Central memory CD8-positive, alpha-beta T cell (primary cell): ENCODE data around the gene PMEPA1.
A peak's percentile ranks its signal among the peaks of the same experiment; 100 is the strongest.

ENCODE experiments used
- ATAC-seq: fragments of 150-1000 bp; cut with Tn5 transposase; replicated peaks from 2 replicates; pipeline ENCODE4 v1.10.0; 2022; ENCODE audit warnings: mild to moderate bottlenecking, moderate FRiP score, moderate number of reproducible peaks; ENCODE audit not compliant: poor library complexity, severe bottlenecking; ENCODE audit errors: extremely low read depth
- DNase-seq, 2 donors: peaks; one replicate each; pipeline ENCODE4 v3.0.0; 2021; ENCODE audit warnings: low spot score in 2 of 2
- H3K27ac Mint-ChIP-seq: one replicate; pipeline ENCODE4 v1.8.0; 2022; ENCODE audit warnings: low read depth, mild to moderate bottlenecking, moderate library complexity, mixed read lengths
- H3K27me3 Mint-ChIP-seq: one replicate; pipeline ENCODE4 v1.8.0; 2022; ENCODE audit warnings: mixed read lengths
- H3K36me3 Mint-ChIP-seq: one replicate; pipeline ENCODE4 v1.8.0; 2022; ENCODE audit warnings: mild to moderate bottlenecking, moderate library complexity, mixed read lengths; ENCODE audit not compliant: insufficient read depth
- H3K4me1 Mint-ChIP-seq: one replicate; pipeline ENCODE4 v1.8.0; 2022; ENCODE audit warnings: mixed read lengths
- H3K4me3 Mint-ChIP-seq: one replicate; pipeline ENCODE4 v1.8.0; 2022; ENCODE audit warnings: mild to moderate bottlenecking, moderate library complexity, mixed read lengths
- H3K9me3 Mint-ChIP-seq: one replicate; pipeline ENCODE4 v1.8.0; 2022; ENCODE audit warnings: mixed read lengths

The PMEPA1 gene

DNA sequence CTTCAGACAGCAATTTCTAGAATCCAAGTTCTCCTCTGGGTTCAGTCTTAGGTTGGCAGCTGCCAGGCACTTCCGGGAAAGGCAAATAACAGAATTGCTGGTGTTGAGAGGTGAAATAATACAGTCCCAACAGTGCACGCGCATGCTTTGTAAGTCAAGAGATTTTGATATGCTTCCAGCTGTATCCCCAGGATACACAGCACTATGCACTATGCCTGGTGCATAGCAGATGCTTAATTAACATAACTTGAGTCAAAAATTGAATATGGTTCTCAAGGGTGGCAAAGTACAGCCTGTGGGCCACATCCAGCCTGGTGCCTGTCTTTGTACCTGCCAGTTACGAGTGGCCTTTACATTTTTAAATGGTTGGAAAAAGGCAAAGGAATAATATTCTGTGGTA, 18.9 kb upstream of the PMEPA1 start:
- Mint-ChIP-seq H3K27me3 (peaks cover 66% of the 10 kb centered on the region), H3K4me1 (no peaks in the 10 kb centered on the region), H3K36me3 (no peaks in the 10 kb centered on the region), H3K9me3 (no peaks in the 10 kb centered on the region), H3K4me3 (no peak overlapping the region), H3K27ac (no peak overlapping the region)
- DNase-seq (no peak), ATAC-seq (no peak)

DNA sequence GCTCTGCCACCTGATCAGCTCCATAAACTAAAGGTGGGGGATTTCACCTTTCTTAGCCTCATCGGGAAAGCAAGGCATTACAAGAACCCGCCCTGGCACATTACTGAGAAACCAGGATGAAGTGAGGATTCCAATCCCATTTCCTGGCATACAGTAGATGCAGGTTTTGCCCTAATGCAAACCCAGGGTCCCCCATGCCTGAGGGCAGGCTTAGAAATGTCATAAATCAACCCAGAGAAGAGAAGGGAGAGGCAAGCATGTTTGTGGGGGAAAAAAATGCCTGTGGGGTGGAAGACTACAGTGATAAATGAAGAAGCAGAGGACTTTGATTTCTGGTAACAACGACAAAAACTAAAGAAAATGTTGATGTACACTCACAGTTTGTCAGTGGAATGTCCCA, 18.0 kb upstream of the PMEPA1 start:
- Mint-ChIP-seq H3K27me3 (peaks cover 65% of the 10 kb centered on the region), H3K36me3 (no peaks in the 10 kb centered on the region), H3K4me3 (no peak overlapping the region), H3K4me1 (no peaks in the 10 kb centered on the region), H3K9me3 (no peaks in the 10 kb centered on the region), H3K27ac (no peak overlapping the region)
- no peak for DNase-seq
- ATAC-seq, result no peak

DNA sequence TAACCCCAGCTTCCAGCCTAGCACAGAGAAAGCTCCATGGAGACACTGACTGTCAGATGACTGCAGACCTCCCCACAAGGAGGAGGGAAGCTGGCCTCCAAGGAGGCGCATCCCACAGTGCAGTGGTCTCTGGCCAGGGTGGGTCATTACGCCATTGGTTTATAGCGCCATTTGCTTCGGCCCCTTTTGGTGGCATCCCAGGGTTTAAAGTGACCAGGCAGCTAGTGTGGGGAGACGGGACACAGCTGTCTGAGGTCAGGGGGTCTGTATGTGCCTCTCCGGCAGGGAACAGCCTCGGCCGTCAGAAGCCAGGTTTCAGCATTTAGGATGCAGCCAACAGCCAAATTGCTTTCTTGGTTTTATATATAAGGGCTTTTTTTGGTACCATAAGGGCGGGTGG, 15.8 kb upstream of the PMEPA1 start:
- Mint-ChIP-seq H3K27ac (no peak overlapping the region), H3K36me3 (no peaks in the 10 kb centered on the region), H3K4me3 (no peak overlapping the region), H3K4me1 (no peaks in the 10 kb centered on the region), H3K9me3 (no peaks in the 10 kb centered on the region), H3K27me3 (peaks cover 65% of the 10 kb centered on the region)
- ATAC-seq (no peak), DNase-seq (no peak)

DNA sequence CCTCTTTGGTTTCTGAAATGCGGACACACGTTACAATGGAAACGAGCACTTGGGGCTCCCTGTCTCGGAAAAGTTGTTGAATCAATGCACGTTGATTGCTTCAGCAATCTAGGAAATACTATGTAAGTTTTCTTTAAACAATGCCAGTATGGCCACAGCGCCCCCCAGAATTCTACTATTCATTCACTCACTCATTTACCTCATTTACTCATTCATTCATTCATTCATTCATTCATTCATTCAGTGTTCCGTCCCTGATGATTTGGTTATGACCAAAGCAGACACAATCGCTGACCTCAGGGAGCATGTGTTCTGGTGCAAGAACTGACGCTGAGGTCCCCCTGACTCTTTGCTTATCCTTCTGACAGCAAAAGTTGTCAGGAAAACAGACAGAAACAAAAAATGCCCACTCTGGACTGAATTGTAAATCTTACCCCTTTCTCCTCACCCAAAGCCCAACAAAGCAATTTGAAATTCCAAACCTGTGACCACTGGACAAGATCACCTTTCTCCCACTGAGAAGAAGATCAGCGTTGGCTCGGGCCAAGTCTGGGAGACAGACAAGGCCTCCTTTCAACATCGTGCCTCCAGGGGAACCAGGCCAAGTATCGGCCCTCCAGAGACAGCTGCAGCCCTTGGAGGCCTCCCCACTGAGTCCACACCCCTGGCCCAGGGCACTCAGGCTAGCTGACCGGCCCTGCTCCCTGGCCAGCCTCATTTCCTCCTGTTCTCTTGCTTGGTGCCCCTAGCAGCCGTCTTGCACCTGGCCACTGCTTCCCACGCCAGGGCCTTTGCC, 15.0 kb upstream of the PMEPA1 start:
- ATAC-seq (no peak), DNase-seq (no peak)
- Mint-ChIP-seq H3K9me3 (no peaks in the 10 kb centered on the region), H3K36me3 (peaks cover under 1% of the 10 kb centered on the region), H3K27me3 (peaks cover 65% of the 10 kb centered on the region), H3K27ac (no peak overlapping the region), H3K4me3 (no peak overlapping the region), H3K4me1 (no peaks in the 10 kb centered on the region)

DNA sequence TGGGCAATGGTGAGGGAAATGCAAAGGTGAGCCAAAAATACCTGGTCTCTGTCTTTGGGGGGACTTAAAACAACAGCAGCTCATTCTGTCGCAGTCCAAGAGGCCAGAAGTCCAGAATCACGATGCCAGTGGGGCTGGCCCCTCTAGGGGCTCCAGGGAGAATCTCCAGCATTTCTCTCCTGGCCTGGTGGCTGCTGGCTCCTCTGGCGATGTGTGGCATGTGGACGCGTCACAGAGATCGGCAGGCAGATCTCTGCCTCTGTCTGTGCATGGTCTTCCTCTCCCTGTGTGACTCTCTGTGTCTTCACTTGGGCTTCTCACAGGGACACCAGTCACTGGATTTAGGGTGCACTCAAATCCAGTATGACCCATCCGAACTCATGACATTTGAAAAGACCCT, 14.0 kb upstream of the PMEPA1 start:
- Mint-ChIP-seq H3K27ac (no peak overlapping the region), H3K27me3 (peaks cover 65% of the 10 kb centered on the region), H3K36me3 (peaks cover 1% of the 10 kb centered on the region), H3K4me1 (no peaks in the 10 kb centered on the region), H3K9me3 (no peaks in the 10 kb centered on the region), H3K4me3 (no peak overlapping the region)
- DNase-seq, result no peak
- ATAC-seq, result no peak

DNA sequence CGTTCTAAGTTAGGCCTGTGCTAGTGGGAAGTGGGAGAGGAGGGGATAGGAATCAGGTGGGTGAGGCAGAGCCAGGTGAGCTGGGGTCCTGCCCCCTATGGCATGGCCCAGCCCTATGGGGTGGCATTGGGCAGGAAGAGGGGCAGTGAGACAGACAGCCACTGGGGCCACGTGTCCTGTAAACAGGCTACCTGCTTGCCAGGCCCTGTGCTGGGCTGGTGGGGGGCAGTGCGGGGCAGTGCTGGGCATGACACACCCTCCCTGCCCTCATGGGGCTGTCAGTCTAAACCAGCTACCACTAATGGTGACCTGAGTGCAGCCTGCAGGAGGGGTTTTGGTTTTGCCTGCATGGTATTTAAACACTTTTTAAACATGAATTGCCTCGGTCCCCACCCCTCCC, 10.1 kb upstream of the PMEPA1 start:
- DNase-seq (no peak), ATAC-seq (no peak)
- Mint-ChIP-seq H3K9me3 (no peaks in the 10 kb centered on the region), H3K27ac (peak overlapping the region; percentile 61), H3K36me3 (peaks cover 3% of the 10 kb centered on the region), H3K4me3 (no peak overlapping the region), H3K27me3 (peaks cover 37% of the 10 kb centered on the region), H3K4me1 (peaks cover 5% of the 10 kb centered on the region)

DNA sequence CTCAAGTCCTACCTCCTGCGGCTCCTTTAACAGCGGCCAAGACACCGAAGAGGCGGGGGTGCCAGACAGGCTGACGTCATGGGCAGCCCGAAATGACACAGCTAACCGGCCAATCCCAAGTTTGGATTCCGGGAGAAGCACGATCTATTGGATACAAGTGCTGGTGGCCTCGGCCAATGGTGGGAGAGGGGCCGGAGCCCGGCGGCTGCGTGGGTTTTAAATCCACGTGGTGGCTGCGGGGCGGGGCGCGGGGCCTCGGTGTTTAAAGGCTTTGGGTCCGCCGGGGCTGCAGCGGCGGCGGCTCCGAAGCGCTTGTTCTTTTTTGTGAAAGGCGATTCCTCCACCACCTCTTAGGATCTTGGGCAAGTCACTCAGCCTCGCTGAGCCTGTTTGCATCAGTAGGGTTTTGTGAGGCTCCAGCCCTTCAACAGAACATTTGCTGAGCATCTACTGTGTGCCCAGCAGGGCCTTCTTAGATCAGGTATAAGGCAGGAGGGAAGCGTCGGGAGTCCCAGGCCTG, 8.7 kb upstream of the PMEPA1 start:
- peaks cover 27% of the 10 kb centered on the region for H3K27me3 Mint-ChIP-seq
- DNase-seq, result peak; percentile 66 to 89
- peak overlapping the region; percentile 65 for H3K4me3 Mint-ChIP-seq
- no peaks in the 10 kb centered on the region for H3K9me3 Mint-ChIP-seq
- peak overlapping the region; percentile 85 for H3K27ac Mint-ChIP-seq
- H3K36me3 Mint-ChIP-seq, result peaks cover 3% of the 10 kb centered on the region
- peaks cover 5% of the 10 kb centered on the region for H3K4me1 Mint-ChIP-seq
- ATAC-seq, result peak; percentile 96

DNA sequence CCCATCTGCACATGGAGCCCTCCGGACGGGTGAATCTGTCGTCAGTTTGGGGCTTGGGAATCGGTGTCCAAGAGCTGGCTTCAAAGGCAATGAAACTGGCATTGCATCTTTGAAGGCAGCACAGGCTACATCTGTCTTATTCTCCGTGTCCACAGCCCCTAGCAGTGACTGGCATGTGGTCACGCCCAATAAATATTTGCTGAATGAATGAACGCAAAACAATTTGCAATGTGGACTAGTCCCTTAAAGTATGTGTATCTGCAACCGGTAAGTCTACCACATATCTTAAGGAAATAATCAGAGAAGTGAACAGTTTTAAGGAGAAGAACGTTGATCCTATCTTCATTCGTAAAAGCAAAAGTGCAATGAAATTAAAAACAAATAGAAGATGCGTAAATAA, 8.0 kb upstream of the PMEPA1 start:
- peaks cover 9% of the 10 kb centered on the region for H3K4me1 Mint-ChIP-seq

DNA sequence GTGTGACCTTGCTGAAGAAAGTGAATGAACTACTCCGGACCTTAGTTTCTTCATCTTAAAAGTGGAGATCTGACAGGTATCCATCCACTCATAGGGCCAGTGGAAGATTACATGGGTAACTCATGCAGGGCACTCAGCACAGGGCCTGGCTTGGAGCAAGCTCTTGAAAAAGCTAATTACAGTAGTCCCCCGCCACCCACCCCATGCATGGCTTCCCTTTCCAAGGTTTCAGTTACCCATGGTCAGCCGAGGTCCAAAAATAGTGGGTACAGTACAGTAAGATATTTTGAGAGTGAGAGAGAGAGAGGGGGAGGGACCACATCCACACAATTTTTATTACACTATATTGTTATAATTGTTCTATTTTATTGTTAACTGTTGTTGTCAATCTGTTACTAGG, 7.1 kb upstream of the PMEPA1 start:
- Mint-ChIP-seq H3K27ac (peak overlapping the region; percentile 85), H3K4me1 (peaks cover 9% of the 10 kb centered on the region), H3K36me3 (peaks cover 4% of the 10 kb centered on the region), H3K27me3 (peaks cover 27% of the 10 kb centered on the region), H3K9me3 (no peaks in the 10 kb centered on the region), H3K4me3 (no peak overlapping the region)
- no peak for ATAC-seq
- DNase-seq, result no peak

More for the DNA sequence above, 8.0 kb upstream of the PMEPA1 start:
- ATAC-seq, result no peak
- Mint-ChIP-seq H3K27me3 (peaks cover 27% of the 10 kb centered on the region), H3K27ac (peak overlapping the region; percentile 85), H3K36me3 (peaks cover 4% of the 10 kb centered on the region), H3K9me3 (no peaks in the 10 kb centered on the region), H3K4me3 (no peak overlapping the region)
- DNase-seq, result no peak

DNA sequence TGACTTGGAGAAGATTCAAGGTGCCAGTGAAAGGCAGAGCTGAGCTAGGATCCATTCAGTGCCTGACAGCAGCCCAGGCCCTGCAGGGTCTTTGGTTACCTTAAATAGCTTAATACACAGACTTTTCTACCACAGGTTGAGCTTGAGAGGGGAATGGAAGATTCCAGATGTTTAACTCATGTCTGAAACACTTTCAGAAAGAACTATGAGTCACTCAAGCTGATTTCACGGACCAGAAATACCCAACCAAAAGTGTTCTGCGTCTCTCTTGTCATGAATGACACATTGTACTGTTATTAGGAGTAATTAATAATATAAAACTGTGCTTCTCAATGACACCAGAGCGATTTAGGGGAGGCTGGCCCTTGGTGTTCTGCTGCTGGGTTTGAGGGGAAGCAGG, 6.4 kb upstream of the PMEPA1 start:
- no peak for DNase-seq
- ATAC-seq, result no peak
- Mint-ChIP-seq H3K9me3 (no peaks in the 10 kb centered on the region), H3K27ac (no peak overlapping the region), H3K36me3 (peaks cover 6% of the 10 kb centered on the region), H3K4me3 (no peak overlapping the region), H3K27me3 (peaks cover 31% of the 10 kb centered on the region), H3K4me1 (peaks cover 10% of the 10 kb centered on the region)

DNA sequence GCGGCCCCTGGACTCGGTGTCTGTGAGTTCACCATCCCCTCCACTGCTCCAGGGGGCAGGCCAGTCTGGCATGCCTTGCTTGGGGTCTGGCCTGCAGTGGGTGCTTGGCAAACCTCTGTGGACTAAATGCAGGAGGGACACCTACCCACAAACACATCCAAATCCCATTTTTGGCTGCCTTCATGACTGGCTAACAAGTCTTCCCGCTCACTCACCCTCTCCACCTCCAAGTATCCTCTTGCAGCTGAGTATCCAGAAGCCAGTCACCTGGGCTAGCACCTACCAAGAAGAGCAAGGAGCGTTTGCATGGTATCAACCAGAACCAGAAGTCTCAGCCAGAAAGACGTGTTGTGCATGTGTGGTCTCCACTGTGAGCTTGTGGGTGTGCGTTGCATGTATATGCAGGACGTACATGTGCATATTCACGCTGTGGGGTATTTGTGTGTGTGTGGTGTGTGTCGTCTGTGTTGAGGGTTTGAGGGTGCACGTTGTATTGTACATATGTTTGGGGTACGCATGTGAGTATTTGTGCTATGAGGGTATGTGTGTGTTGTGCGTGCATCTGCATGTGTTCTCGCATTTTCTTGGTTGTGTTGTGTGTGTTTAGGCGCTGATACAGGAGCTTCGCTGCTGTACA, 5.6 kb upstream of the PMEPA1 start:
- DNase-seq (no peak), ATAC-seq (no peak)
- Mint-ChIP-seq H3K4me1 (peaks cover 18% of the 10 kb centered on the region), H3K27me3 (peaks cover 35% of the 10 kb centered on the region), H3K9me3 (no peaks in the 10 kb centered on the region), H3K36me3 (peaks cover 6% of the 10 kb centered on the region), H3K4me3 (no peak overlapping the region), H3K27ac (no peak overlapping the region)

DNA sequence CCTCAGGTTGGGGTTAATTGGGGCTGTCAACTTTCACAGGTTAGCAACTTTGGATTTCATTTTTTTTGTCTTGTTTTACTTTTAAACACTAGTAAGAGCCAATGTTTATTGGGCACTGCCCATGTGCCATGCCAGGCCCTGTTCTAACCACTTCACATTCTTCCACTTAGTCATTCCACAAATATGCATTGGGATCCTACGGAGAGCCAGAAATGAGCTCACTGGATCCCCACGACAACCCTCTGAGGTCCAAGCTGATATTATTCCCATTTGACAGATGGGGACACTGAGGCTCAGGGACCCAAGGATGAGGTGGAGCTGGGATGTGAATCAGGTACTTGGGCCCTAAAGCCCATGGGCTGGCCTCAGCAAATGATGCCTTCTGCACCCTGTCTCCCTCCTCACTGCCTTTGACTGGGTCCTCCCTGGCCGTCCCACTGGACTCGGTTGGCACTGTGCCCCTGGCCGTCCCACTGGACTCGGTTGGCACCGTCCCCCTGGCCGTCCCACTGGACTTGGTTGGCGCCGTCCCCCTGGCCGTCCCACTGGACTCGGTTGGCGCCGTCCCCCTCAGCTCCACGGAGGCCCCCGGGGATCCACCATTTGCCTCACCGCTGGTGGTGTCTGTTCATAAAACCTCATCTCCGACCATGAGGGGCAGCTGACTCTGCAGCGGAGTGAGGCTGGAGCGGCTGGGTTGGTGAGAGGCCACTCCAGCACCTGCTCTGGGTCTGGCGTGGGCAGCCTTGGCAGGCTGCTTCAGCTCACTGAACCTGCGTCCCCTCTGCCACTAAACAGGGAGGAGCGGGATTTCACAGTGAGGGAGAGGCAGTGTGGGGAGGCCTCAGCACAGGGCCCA, 4.8 kb upstream of the PMEPA1 start:
- no peak for DNase-seq
- Mint-ChIP-seq H3K27ac (no peak overlapping the region), H3K9me3 (no peaks in the 10 kb centered on the region)

More for the DNA sequence above, 4.8 kb upstream of the PMEPA1 start:
- H3K4me1 Mint-ChIP-seq, result peaks cover 21% of the 10 kb centered on the region
- no peak overlapping the region for H3K4me3 Mint-ChIP-seq
- H3K36me3 Mint-ChIP-seq, result peaks cover 8% of the 10 kb centered on the region
- peaks cover 36% of the 10 kb centered on the region for H3K27me3 Mint-ChIP-seq
- ATAC-seq, result no peak
